ENCODE data around the gene RPL22L1. TPM values are rescaled to one million over a fixed set of nuclear protein-coding genes. Genes with fewer than 3 reads are reported as not detected.

Gene RPL22L1
- total RNA-seq (100 to 1,000 TPM in 1 of 2 donors, 10 to 100 TPM in 1; 41.1 to 115 TPM), polyA plus RNA-seq (ENCODE audit: insufficient read length in 6 of 6) (10 to 100 TPM; 60.4 to 85.6 (median 71.4) TPM)
- long read RNA-seq, donor 1, transcript RPL22L1-204 (4 exons, 581 nt) = minor isoform, 20 of 90 reads
- long read RNA-seq, donor 1, transcript RPL22L1-202 (4 exons, 506 nt) = minor isoform, 8 of 90 reads
- long read RNA-seq, donor 1, transcript RPL22L1-201 (4 exons, 2,190 nt) = major isoform, 44 of 90 reads
- long read RNA-seq, donor 1, partial matches to known transcripts = 13 of 90 reads
- long read RNA-seq, donor 1, other reads (novel, unspliced or antisense) = 0 of 90 reads
- long read RNA-seq, donor 2, transcript RPL22L1-201 (4 exons, 2,190 nt) = major isoform, 30 of 77 reads
- long read RNA-seq, donor 2, transcript RPL22L1-202 (4 exons, 506 nt) = minor isoform, 6 of 77 reads
- long read RNA-seq, donor 2, transcript RPL22L1-204 (4 exons, 581 nt) = minor isoform, 14 of 77 reads
- long read RNA-seq, donor 2, partial matches to known transcripts = 22 of 77 reads
- long read RNA-seq, donor 2, other reads (novel, unspliced or antisense) = 0 of 77 reads
- long read RNA-seq, donor 3, transcript RPL22L1-201 (4 exons, 2,190 nt) = major isoform, 36 of 70 reads
- long read RNA-seq, donor 3, transcript RPL22L1-202 (4 exons, 506 nt) = minor isoform, 5 of 70 reads
- long read RNA-seq, donor 3, transcript RPL22L1-204 (4 exons, 581 nt) = minor isoform, 16 of 70 reads
- long read RNA-seq, donor 3, partial matches to known transcripts = 11 of 70 reads
- long read RNA-seq, donor 3, other reads (novel, unspliced or antisense) = 0 of 70 reads
- long read RNA-seq, donor 4, transcript RPL22L1-204 (4 exons, 581 nt) = minor isoform, 9 of 70 reads
- long read RNA-seq, donor 4, transcript RPL22L1-202 (4 exons, 506 nt) = minor isoform, 10 of 70 reads
- long read RNA-seq, donor 4, transcript RPL22L1-201 (4 exons, 2,190 nt) = major isoform, 39 of 70 reads
- long read RNA-seq, donor 4, partial matches to known transcripts = 8 of 70 reads
- long read RNA-seq, donor 4, other reads (novel, unspliced or antisense) = 3 of 70 reads
- long read RNA-seq, donor 5, transcript RPL22L1-204 (4 exons, 581 nt) = minor isoform, 17 of 66 reads
- long read RNA-seq, donor 5, transcript RPL22L1-201 (4 exons, 2,190 nt) = major isoform, 22 of 66 reads
- long read RNA-seq, donor 5, transcript RPL22L1-202 (4 exons, 506 nt) = minor isoform, 5 of 66 reads
- long read RNA-seq, donor 5, partial matches to known transcripts = 17 of 66 reads
- long read RNA-seq, donor 5, other reads (novel, unspliced or antisense) = 0 of 66 reads
- long read RNA-seq, donor 6, transcript RPL22L1-204 (4 exons, 581 nt) = minor isoform, 21 of 102 reads
- long read RNA-seq, donor 6, transcript RPL22L1-201 (4 exons, 2,190 nt) = major isoform, 54 of 102 reads
- long read RNA-seq, donor 6, partial matches to known transcripts = 14 of 102 reads
- long read RNA-seq, donor 6, other reads (novel, unspliced or antisense) = 5 of 102 reads
- long read RNA-seq, donor 7, transcript RPL22L1-201 (4 exons, 2,190 nt) = major isoform, 17 of 49 reads
- long read RNA-seq, donor 7, transcript RPL22L1-204 (4 exons, 581 nt) = minor isoform, 9 of 49 reads
- long read RNA-seq, donor 7, partial matches to known transcripts = 18 of 49 reads
- long read RNA-seq, donor 7, other reads (novel, unspliced or antisense) = 0 of 49 reads
- long read RNA-seq, donor 8, transcript RPL22L1-204 (4 exons, 581 nt) = minor isoform, 5 of 30 reads
- long read RNA-seq, donor 8, transcript RPL22L1-201 (4 exons, 2,190 nt) = major isoform, 19 of 30 reads
- long read RNA-seq, donor 8, partial matches to known transcripts = 0 of 30 reads
- long read RNA-seq, donor 8, other reads (novel, unspliced or antisense) = 0 of 30 reads
- long read RNA-seq, donor 9 = 0 reads
- long read RNA-seq, donor 10, transcript RPL22L1-202 (4 exons, 506 nt) = minor isoform, 7 of 74 reads
- long read RNA-seq, donor 10, transcript RPL22L1-204 (4 exons, 581 nt) = minor isoform, 5 of 74 reads
- long read RNA-seq, donor 10, transcript RPL22L1-201 (4 exons, 2,190 nt) = major isoform, 51 of 74 reads
- long read RNA-seq, donor 10, partial matches to known transcripts = 8 of 74 reads
- long read RNA-seq, donor 10, other reads (novel, unspliced or antisense) = 3 of 74 reads
- long read RNA-seq, donor 11, transcript RPL22L1-204 (4 exons, 581 nt) = minor isoform, 7 of 19 reads
- long read RNA-seq, donor 11, transcript RPL22L1-201 (4 exons, 2,190 nt) = major isoform, 10 of 19 reads
- long read RNA-seq, donor 11, partial matches to known transcripts = 0 of 19 reads
- long read RNA-seq, donor 11, other reads (novel, unspliced or antisense) = 0 of 19 reads
- long read RNA-seq, donor 12, transcript RPL22L1-204 (4 exons, 581 nt) = minor isoform, 11 of 44 reads
- long read RNA-seq, donor 12, transcript RPL22L1-201 (4 exons, 2,190 nt) = major isoform, 28 of 44 reads
- long read RNA-seq, donor 12, partial matches to known transcripts = 0 of 44 reads
- long read RNA-seq, donor 12, other reads (novel, unspliced or antisense) = 0 of 44 reads

DNA sequence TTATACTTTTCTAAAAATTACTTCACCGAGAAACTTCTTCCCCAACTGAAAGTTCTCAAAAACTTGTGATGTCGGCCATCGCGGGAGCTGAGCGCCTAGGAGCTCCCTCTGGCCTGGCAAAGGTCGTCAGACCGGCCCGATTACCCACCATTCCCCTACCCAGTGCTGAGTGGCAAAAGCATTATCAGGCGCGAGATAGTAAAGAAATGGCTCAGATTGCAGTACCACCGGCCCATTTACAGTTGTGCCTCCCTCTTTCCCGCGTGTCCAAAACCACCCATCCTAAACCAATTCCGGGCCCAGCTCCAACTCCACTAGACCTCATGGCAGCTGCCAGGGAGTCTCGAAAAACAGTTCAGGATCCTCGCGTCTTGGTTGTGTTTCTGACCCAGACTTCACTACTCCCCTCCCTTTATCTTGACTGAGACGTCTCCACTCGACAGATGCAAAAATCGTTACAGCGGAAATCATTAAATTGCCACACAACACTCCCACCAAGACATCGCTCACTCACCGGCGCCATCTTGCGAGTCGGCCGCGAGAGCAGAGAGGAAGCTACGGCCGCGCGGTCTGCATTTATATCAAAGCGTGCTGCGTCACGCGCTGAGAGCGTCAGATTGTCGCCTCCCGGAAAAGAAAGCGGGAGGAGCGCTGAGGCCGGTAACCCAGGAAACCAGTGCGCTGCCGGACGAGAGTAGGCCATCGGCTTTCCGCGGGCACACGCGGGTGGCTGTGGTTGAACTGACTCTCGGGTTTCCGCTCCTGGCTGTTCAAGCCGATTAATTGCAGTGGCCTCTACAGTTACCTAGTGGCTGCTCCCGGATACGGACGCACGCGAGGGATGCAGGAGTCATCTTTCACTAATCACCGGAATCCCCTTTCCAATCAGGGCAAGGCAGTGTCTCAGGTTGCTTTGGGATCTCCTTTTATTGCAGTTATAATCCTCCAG is at the start of gene RPL22L1:
TSS of gene RPL22L1 (minus strand) at position 551 of the 949 bp plus-strand sequence. CDS start at position 523, 28 bp downstream.
- peak within 1 kb of the TSS; percentile 63 to 66 for H3K4me3 ChIP-seq
- no peaks in the 10 kb centered on the region for H3K27me3 ChIP-seq
- DNase-seq (peak; percentile 96 to 98 (median 97)), ATAC-seq (peak; percentile 98)
- intact Hi-C loops (cut with DNase I) = no loop called here
- H3K4me1 ChIP-seq = peaks cover 18 to 33% of the 10 kb centered on the region in 2 donors
- peaks cover 5 to 33% of the 10 kb centered on the region in 2 donors for H3K36me3 ChIP-seq
- no peaks in the 10 kb centered on the region for H3K9me3 ChIP-seq
- TF ChIP-seq, protein P1, sequence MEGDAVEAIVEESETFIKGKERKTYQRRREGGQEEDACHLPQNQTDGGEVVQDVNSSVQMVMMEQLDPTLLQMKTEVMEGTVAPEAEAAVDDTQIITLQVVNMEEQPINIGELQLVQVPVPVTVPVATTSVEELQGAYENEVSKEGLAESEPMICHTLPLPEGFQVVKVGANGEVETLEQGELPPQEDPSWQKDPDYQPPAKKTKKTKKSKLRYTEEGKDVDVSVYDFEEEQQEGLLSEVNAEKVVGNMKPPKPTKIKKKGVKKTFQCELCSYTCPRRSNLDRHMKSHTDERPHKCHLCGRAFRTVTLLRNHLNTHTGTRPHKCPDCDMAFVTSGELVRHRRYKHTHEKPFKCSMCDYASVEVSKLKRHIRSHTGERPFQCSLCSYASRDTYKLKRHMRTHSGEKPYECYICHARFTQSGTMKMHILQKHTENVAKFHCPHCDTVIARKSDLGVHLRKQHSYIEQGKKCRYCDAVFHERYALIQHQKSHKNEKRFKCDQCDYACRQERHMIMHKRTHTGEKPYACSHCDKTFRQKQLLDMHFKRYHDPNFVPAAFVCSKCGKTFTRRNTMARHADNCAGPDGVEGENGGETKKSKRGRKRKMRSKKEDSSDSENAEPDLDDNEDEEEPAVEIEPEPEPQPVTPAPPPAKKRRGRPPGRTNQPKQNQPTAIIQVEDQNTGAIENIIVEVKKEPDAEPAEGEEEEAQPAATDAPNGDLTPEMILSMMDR (IDR thresholded peaks at IDR 0.05) = no peak
- peak within 1 kb of the TSS; percentile 85 for H3K27ac ChIP-seq

DNA sequence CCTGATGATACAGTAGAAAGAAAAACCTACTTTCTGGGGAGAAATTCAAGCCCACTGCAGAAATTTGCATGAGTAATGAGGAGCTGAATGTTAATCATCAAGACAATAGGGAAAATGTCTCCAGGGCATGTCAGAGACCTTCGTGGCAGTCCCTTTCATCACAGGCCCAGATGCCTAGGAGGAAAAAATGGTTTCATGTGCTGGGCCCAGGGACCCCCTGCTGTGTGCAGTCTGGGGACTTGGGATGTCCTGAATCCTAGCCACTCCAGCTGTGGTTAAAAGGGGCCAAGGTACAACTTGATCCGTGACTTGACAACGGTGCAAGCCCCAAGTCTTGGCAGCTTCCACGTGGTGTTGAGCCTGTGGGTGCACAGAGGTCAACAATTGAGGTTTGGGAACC is 48.7 kb upstream of the RPL22L1 start:
- no peaks in the 10 kb centered on the region for H3K36me3 ChIP-seq
- DNase-seq = no peak

DNA sequence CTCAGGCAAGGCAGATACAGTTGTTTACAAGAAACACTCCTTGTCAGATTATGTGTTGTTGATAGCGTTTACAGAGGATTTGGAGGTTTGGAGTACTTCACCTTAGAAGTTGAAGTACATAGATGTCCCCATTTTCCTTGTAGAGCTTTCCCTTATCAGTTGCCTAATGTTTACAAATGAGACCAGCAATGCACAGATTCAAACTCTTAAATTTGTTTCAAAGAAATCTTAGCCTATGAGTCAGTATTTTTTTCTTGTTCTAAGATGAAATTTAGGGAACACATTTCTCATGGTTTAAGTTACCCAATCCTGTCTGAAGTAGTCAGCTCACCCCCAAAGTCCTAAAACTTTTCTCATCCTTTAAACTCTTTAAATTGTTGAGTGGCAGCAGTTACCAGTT is 44.7 kb upstream of the RPL22L1 start:
- intact Hi-C loops (cut with DNase I) = no loop called here
- Histone ChIP-seq H3K9me3 (peaks cover 0 to 42% of the 10 kb centered on the region in 2 donors), H3K4me3 (no peak overlapping the region), H3K36me3 (no peaks in the 10 kb centered on the region), H3K4me1 (no peaks in the 10 kb centered on the region), H3K27ac (no peak overlapping the region), H3K27me3 (no peaks in the 10 kb centered on the region)
- DNase-seq = no peak
- ATAC-seq = no peak
- TF ChIP-seq, protein P1 (IDR thresholded peaks at IDR 0.05) = no peak

More for the DNA sequence above, 48.7 kb upstream of the RPL22L1 start:
- H3K4me3 ChIP-seq = no peak overlapping the region
- H3K4me1 ChIP-seq = no peaks in the 10 kb centered on the region
- H3K27me3 ChIP-seq = no peaks in the 10 kb centered on the region
- no peak overlapping the region for H3K27ac ChIP-seq
- no peak for ATAC-seq
- TF ChIP-seq, protein P1 (IDR thresholded peaks at IDR 0.05) = no peak
- intact Hi-C loops (cut with DNase I) = no loop called here
- peaks cover 0 to 41% of the 10 kb centered on the region in 2 donors for H3K9me3 ChIP-seq

Measured in left lung (tissue), 14 donors.